ENCODE measurements around the gene PALMD. TPM values are rescaled to one million over a fixed set of nuclear protein-coding genes. Genes with fewer than 3 reads are reported as not detected.

Gene PALMD
- total RNA-seq, 1 experiment from 2014 or later: not detected

DNA sequence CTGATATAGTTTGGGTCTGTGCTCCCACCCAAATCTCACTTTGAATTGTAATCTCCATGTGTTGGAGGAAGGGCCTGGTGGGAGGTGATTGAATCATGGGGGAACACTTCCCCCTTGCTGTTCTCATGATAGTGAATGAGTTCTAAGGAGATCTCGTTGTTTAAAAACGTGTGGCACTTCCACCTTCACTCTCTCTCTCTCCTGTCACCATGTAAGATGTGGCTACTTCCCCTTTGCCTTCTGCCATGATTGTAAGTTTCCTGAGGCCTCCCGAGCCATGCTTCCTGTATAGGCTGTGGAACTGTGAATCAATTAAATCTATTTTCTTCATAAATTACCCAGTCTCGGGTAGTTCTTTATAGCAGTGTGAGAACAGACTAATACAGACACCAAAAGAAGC is 80.1 kb downstream of the PALMD start:
- no peak for DNase-seq
- intact Hi-C loops (cut with micrococcal nuclease; ENCODE audit: unreplicated experiment): no loop called here
- ChIA-PET CTCF (no interaction called here), POLR2A (no interaction called here)
- Histone ChIP-seq H3K4me1 (no peaks in the 10 kb centered on the region), H3K9me3 (no peaks in the 10 kb centered on the region), H3K27me3 (replicated peaks; ENCODE audit: control insufficient read depth, insufficient read depth, low read length) (no peaks in the 10 kb centered on the region), H3K36me3 (ENCODE audit: control insufficient read depth, insufficient read depth, low read length) (no peaks in the 10 kb centered on the region), H3K4me3 (ENCODE audit: low read depth, low read length) (no peak overlapping the region)
- no peak for TF ChIP-seq CTCF (IDR thresholded peaks at IDR 0.05; ENCODE audit: insufficient read depth in 1 of 2, low read depth in 1 of 2, low read length in 1 of 2, severe bottlenecking in 1 of 2, unreplicated experiment in 1 of 2)
- H3K27me3 Mint-ChIP-seq (ENCODE audit: insufficient read depth, unreplicated experiment): no peaks in the 10 kb centered on the region
- BruUV-seq (replicated peaks): no TSS peak
- H3K36me3 Mint-ChIP-seq (ENCODE audit: insufficient read depth, unreplicated experiment): no peaks in the 10 kb centered on the region
- H3K4me1 Mint-ChIP-seq (ENCODE audit: low read depth, unreplicated experiment): no peaks in the 10 kb centered on the region
- no peaks in the 10 kb centered on the region for H3K9me3 Mint-ChIP-seq (ENCODE audit: unreplicated experiment)
- no peak overlapping the region for H3K4me3 Mint-ChIP-seq (ENCODE audit: unreplicated experiment)
- no peak overlapping the region for H3K27ac Mint-ChIP-seq (ENCODE audit: unreplicated experiment)

- Mint-ChIP-seq H3K9me3 (ENCODE audit: unreplicated experiment) (no peaks in the 10 kb centered on the region), H3K4me1 (ENCODE audit: low read depth, unreplicated experiment) (no peaks in the 10 kb centered on the region), H3K36me3 (ENCODE audit: insufficient read depth, unreplicated experiment) (no peaks in the 10 kb centered on the region), H3K27me3 (ENCODE audit: insufficient read depth, unreplicated experiment) (no peaks in the 10 kb centered on the region), H3K4me3 (ENCODE audit: unreplicated experiment) (no peak overlapping the region), H3K27ac (ENCODE audit: unreplicated experiment) (no peak overlapping the region)
- CTCF ChIA-PET: no interaction called here
- TF ChIP-seq CTCF (IDR thresholded peaks at IDR 0.05; ENCODE audit: insufficient read depth in 1 of 2, low read depth in 1 of 2, low read length in 1 of 2, severe bottlenecking in 1 of 2, unreplicated experiment in 1 of 2): no peak
- Histone ChIP-seq H3K36me3 (ENCODE audit: control insufficient read depth, insufficient read depth, low read length) (no peaks in the 10 kb centered on the region), H3K9me3 (no peaks in the 10 kb centered on the region), H3K27me3 (replicated peaks; ENCODE audit: control insufficient read depth, insufficient read depth, low read length) (no peaks in the 10 kb centered on the region), H3K4me1 (no peaks in the 10 kb centered on the region), H3K4me3 (ENCODE audit: low read depth, low read length) (no peak overlapping the region)
- BruUV-seq (replicated peaks): no TSS peak
- POLR2A ChIA-PET: no interaction called here
- no peak for DNase-seq
- intact Hi-C loops (cut with micrococcal nuclease; ENCODE audit: unreplicated experiment): no loop called here
Observed at GRCh38 chr1:99726407-99726806, 80.5 kb downstream of the PALMD start.

- H3K36me3 ChIP-seq (ENCODE audit: control insufficient read depth, insufficient read depth, low read length): no peaks in the 10 kb centered on the region
- no peak for DNase-seq
- H3K4me3 ChIP-seq (ENCODE audit: low read depth, low read length): no peak overlapping the region
- BruUV-seq (replicated peaks): no TSS peak
- no peak for TF ChIP-seq CTCF (IDR thresholded peaks at IDR 0.05; ENCODE audit: insufficient read depth in 1 of 2, low read depth in 1 of 2, low read length in 1 of 2, severe bottlenecking in 1 of 2, unreplicated experiment in 1 of 2)
- Mint-ChIP-seq H3K9me3 (ENCODE audit: unreplicated experiment) (no peaks in the 10 kb centered on the region), H3K27ac (ENCODE audit: unreplicated experiment) (no peak overlapping the region), H3K36me3 (ENCODE audit: insufficient read depth, unreplicated experiment) (no peaks in the 10 kb centered on the region), H3K27me3 (ENCODE audit: insufficient read depth, unreplicated experiment) (no peaks in the 10 kb centered on the region), H3K4me3 (ENCODE audit: unreplicated experiment) (no peak overlapping the region), H3K4me1 (ENCODE audit: low read depth, unreplicated experiment) (no peaks in the 10 kb centered on the region)
- no peaks in the 10 kb centered on the region for H3K4me1 ChIP-seq
- POLR2A ChIA-PET: no interaction called here
- CTCF ChIA-PET: no interaction called here
- intact Hi-C loops (cut with micrococcal nuclease; ENCODE audit: unreplicated experiment): no loop called here
- no peaks in the 10 kb centered on the region for H3K27me3 ChIP-seq (replicated peaks; ENCODE audit: control insufficient read depth, insufficient read depth, low read length)
- no peaks in the 10 kb centered on the region for H3K9me3 ChIP-seq
Observed at GRCh38 chr1:99726818-99727217, 80.9 kb downstream of the PALMD start.
